Endothelial cell of umbilical vein (primary cell): ENCODE results near the gene KCNMB3. TPM values are rescaled to one million over a fixed set of nuclear protein-coding genes. Genes with fewer than 3 reads are reported as not detected.

Source experiments
- BruUV-seq: library from RNA; stranded (reverse); fragments of 400-500 nt; replicated peaks from 2 replicates; lab custom pipeline; 2021; lab: Mats Ljungman, UMichigan
- CTCF ChIA-PET: fragments of 300-600, 350-600 bp; sonication (Branson Sonifier 250); formaldehyde crosslinking; loops from one replicate; lab custom pipeline; 2021; ENCODE audit warnings: antibody characterized with exemption, inconsistent platforms; lab: Charles Lee
- POLR2A ChIA-PET: fragments of 300-600, 350-600 bp; sonication (Branson Sonifier 250); formaldehyde crosslinking; loops from one replicate; lab custom pipeline; 2021; ENCODE audit warnings: antibody characterized with exemption, inconsistent platforms; lab: Charles Lee
- DNase-seq: peaks from one replicate; pipeline ENCODE4 v3.0.0-alpha.2; 2011; ENCODE audit warnings: low read depth, low spot score
- FAIRE-seq: peaks from 2 replicates; lab custom pipeline; 2011; peaks lifted over from hg19 to GRCh38; lab: Jason Lieb, UNC
- H2AFZ ChIP-seq: 2 replicates; pipeline ENCODE4 v1.6.0; 2012; ENCODE audit warnings: low read depth, low read length, control low read depth, inconsistent platforms
- H3K27ac ChIP-seq: 2 replicates; pipeline ENCODE4 v1.5.1; 2011; ENCODE audit warnings: low read depth, mild to moderate bottlenecking, control low read depth, low read length, moderate library complexity; ENCODE audit not compliant: insufficient read depth
- H3K27me3 ChIP-seq, 2 experiments: 2 replicates each; pipeline versions ENCODE4 v1.6.0 to v1.6.1; 2011; ENCODE audit warnings: low read length in 2 of 2, mixed read lengths in 1 of 2; ENCODE audit not compliant: control insufficient read depth in 2 of 2, insufficient read depth in 2 of 2
- H3K36me3 ChIP-seq, 2 experiments: 2 replicates in 1 of 2; 3 replicates in 1 of 2; pipeline ENCODE4 v1.5.1; 2011; ENCODE audit warnings: low read length in 2 of 2, mild to moderate bottlenecking in 1 of 2, moderate library complexity in 1 of 2; ENCODE audit not compliant: control insufficient read depth in 2 of 2, insufficient read depth in 2 of 2; ENCODE audit errors: extremely low read depth in 1 of 2
- H3K4me1 ChIP-seq: 3 replicates; pipeline ENCODE4 v1.5.1; 2011; ENCODE audit warnings: mild to moderate bottlenecking, low read length; ENCODE audit not compliant: control insufficient read depth, insufficient read depth; ENCODE audit errors: extremely low read depth
- H3K4me2 ChIP-seq: 2 replicates; pipeline ENCODE4 v1.6.1; 2011; ENCODE audit warnings: low read length, control low read depth, mixed read lengths; ENCODE audit not compliant: insufficient read depth
- H3K4me3 ChIP-seq, 3 experiments: fragments of 200-600 bp in 1 of 3; sonication (generic), shearing (Covaris generic) in 1 of 3; replicated peaks in 1 of 3; 2 replicates each; pipeline ENCODE4 v1.5.1; 2011 to 2016; ENCODE audit warnings: control low read depth in 3 of 3, low read length in 3 of 3, mild to moderate bottlenecking in 2 of 3, inconsistent platforms in 1 of 3, low read depth in 1 of 3, moderate library complexity in 1 of 3; ENCODE audit not compliant: insufficient read depth in 1 of 3
- H3K79me2 ChIP-seq: 2 replicates; pipeline ENCODE4 v1.6.0; 2012; ENCODE audit warnings: low read length, inconsistent platforms; ENCODE audit not compliant: control insufficient read depth, insufficient read depth
- H3K9ac ChIP-seq: replicated peaks from 2 replicates; pipeline ENCODE3; 2011; ENCODE audit warnings: low read length, control low read depth; ENCODE audit not compliant: insufficient read depth; ENCODE audit errors: extremely low read depth
- H3K9me1 ChIP-seq: replicated peaks from 3 replicates; pipeline ENCODE4 v1.6.0; 2011; ENCODE audit warnings: mild to moderate bottlenecking, low read length; ENCODE audit not compliant: control insufficient read depth, insufficient read depth; ENCODE audit errors: extremely low read depth
- H3K9me3 ChIP-seq: replicated peaks from 2 replicates; pipeline ENCODE4 v1.5.1; 2012; ENCODE audit warnings: low read length, inconsistent platforms; ENCODE audit not compliant: control insufficient read depth, insufficient read depth
- H4K20me1 ChIP-seq: replicated peaks from 2 replicates; pipeline ENCODE3; 2011; ENCODE audit warnings: mild to moderate bottlenecking, low read length; ENCODE audit not compliant: control insufficient read depth, insufficient read depth; ENCODE audit errors: extremely low read depth
- CTCF ChIP-seq, 2 donors: IDR thresholded peaks; 1 replicate in 1 of 2; 2 replicates in 1 of 2; pipeline ENCODE4 v1.5.1; 2011; ENCODE audit warnings: low read length in 2 of 2, mild to moderate bottlenecking in 2 of 2, moderate library complexity in 2 of 2, control low read depth in 1 of 2, inconsistent platforms in 1 of 2, low read depth in 1 of 2; ENCODE audit not compliant: insufficient read depth in 1 of 2; ENCODE audit errors: extremely low read depth in 1 of 2
- EZH2 ChIP-seq: IDR thresholded peaks from 2 replicates; pipeline ENCODE4 v1.6.1; 2012; ENCODE audit warnings: borderline replicate concordance, low read depth, mild to moderate bottlenecking, moderate library complexity, low read length, inconsistent platforms; ENCODE audit not compliant: severe bottlenecking
- FOS ChIP-seq: IDR thresholded peaks from 2 replicates; pipeline ENCODE4 v1.6.1; 2011; ENCODE audit warnings: mild to moderate bottlenecking, low read length, moderate library complexity, borderline replicate concordance; ENCODE audit not compliant: insufficient read depth
- GATA2 ChIP-seq: IDR thresholded peaks from 2 replicates; pipeline ENCODE4 v1.7.0; 2011; ENCODE audit warnings: low read depth, mild to moderate bottlenecking, moderate library complexity, mixed read lengths, low read length; ENCODE audit not compliant: insufficient read length, insufficient read depth
- JUN ChIP-seq: IDR thresholded peaks from 2 replicates; pipeline ENCODE4 v1.6.1; 2011; ENCODE audit warnings: borderline replicate concordance, low read depth; ENCODE audit not compliant: insufficient read length, insufficient read depth
- MAX ChIP-seq: IDR thresholded peaks from 2 replicates; pipeline ENCODE4 v1.6.1; 2011; ENCODE audit not compliant: insufficient read depth, insufficient read length
- MYC ChIP-seq: IDR thresholded peaks from one replicate; pipeline ENCODE4 v1.6.1; 2011; ENCODE audit warnings: mild to moderate bottlenecking, low read depth, low read length
- POLR2A ChIP-seq: IDR thresholded peaks from 2 replicates; pipeline ENCODE4 v1.6.1; 2012; ENCODE audit warnings: low read depth, mild to moderate bottlenecking, control low read depth, low read length
- POLR2AphosphoS5 ChIP-seq: IDR thresholded peaks from 2 replicates; pipeline ENCODE4 v1.6.1; 2012; ENCODE audit warnings: low read depth, mild to moderate bottlenecking, control low read depth, low read length, moderate library complexity; ENCODE audit not compliant: insufficient read depth
- dilution Hi-C: fragments of 300-500 bp; cut with MboI; formaldehyde crosslinking; loops from one replicate; pipeline ENCODE4 v1.15.0; 2019; ENCODE audit warnings: low sequenced_read_pairs; ENCODE audit not compliant: extremely low pct_ligation_motif_present
- intact Hi-C: fragments of 100-400 bp; cut with micrococcal nuclease; formaldehyde crosslinking; loops from one replicate; pipeline ENCODE4 v1.10.0; 2022
- polyA plus RNA-seq, 4 experiments: library from polyadenylated mRNA; depleted of rRNA in 3 of 4; stranded (reverse) in 3 of 4; unstranded in 1 of 4; fragments of >200 nt; gene quantifications; 2 replicates each; pipeline versions ENCODE4 v1.2.1 to v1.2.3, GENCODE V29; 2011 to 2012; ENCODE audit warnings: missing spikeins in 1 of 4
- total RNA-seq: library from RNA; stranded (reverse); gene quantifications from 2 replicates; pipeline ENCODE4 v1.2.3, GENCODE V29; 2021

KCNMB3 gene
- total and polyA plus RNA-seq, 2 donors (not counting 3 experiments of a cell fraction or from before 2014, with no cell fraction given), result 1.2 to 1.7 TPM

- Histone ChIP-seq H3K9me1 (no peaks in the 10 kb centered on the region), H3K27me3 (no peaks in the 10 kb centered on the region), H3K79me2 (no peaks in the 10 kb centered on the region), H3K9ac (no peak overlapping the region), H3K27ac (no peak overlapping the region), H3K36me3 (peaks cover 3% of the 10 kb centered on the region in 2 experiments), H2AFZ (no peak overlapping the region), H4K20me1 (no peaks in the 10 kb centered on the region), H3K4me1 (no peaks in the 10 kb centered on the region), H3K4me2 (no peak overlapping the region), H3K9me3 (no peaks in the 10 kb centered on the region), H3K4me3 (no peak overlapping the region)
- dilution Hi-C loops (no loop called here), intact Hi-C loops (loop anchor here (2.0 kb wide), 1 partner anchor 56 kb away; no protein-coding TSS in a partner anchor)
- POLR2A ChIA-PET, result no interaction called here
- BruUV-seq, result no TSS peak
- TF ChIP-seq GATA2, result no peak
- TF ChIP-seq MYC, result no peak
- TF ChIP-seq JUN, result no peak
- no peak for TF ChIP-seq FOS
- TF ChIP-seq EZH2, result no peak
- TF ChIP-seq MAX, result no peak
- TF ChIP-seq POLR2A, result no peak
- TF ChIP-seq POLR2AphosphoS5, result no peak
- no peak for TF ChIP-seq CTCF (IDR thresholded peaks at IDR 0.05; ENCODE audit: extremely low read depth in 1 of 2, insufficient read depth in 1 of 2, low read depth in 1 of 2, low read length in 2 of 2)
- FAIRE-seq (no peak), DNase-seq (no peak)
- CTCF ChIA-PET, result interaction anchor here (0.8 to 1.8 kb wide), 4 partner anchors 20 to 86 kb away, joined by 3 to 5 read pairs (median 4); no protein-coding TSS in a partner anchor
Observed at GRCh38 chr3:179233043-179233442, 17.9 kb downstream of the KCNMB3 start.
